ENCODE data around the gene PCDHGA10. TPM values are rescaled to one million over a fixed set of nuclear protein-coding genes. Genes with fewer than 3 reads are reported as not detected.
A peak's percentile ranks its signal among the peaks of the same experiment; 100 is the strongest.

The PCDHGA10 gene
- total and polyA plus RNA-seq, 2 of the 8 experiments (the other 6 are each of a cell fraction or from before 2014, with no cell fraction given) = 2.2 to 6.4 TPM

DNA sequence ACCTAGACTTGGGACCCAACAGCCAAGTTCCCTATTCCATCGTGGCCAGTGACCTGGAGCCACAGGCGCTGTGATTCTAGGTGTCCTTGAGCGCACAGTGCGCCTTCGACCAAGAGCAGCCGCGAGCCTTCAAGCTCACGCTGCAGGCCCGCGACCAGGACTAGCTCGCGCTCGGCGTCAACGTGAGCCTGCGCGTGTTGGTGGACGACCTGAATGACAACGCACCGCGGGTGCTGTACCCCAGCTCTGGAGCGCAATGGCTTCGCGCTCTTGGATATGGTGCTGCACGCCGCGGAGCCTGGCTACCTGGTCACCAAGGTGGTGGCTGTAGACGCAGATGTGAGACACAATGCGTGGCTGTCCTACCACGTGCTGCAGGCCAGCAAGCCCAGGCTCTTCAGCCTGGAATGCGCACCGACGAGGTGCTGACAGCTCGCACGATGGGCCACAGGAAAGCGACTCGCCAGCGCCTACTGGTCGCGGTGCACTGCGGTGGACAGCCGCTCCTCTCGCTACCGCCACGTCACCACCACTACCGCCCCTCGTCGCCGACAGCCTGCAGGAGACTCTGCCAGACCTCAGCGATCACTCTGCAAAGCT is 28.9 kb downstream of the PCDHGA10 start:
- no peak for DNase-seq (ENCODE audit: low read depth in 1 of 2, low spot score in 2 of 2)
- Histone ChIP-seq H3K4me3 (ENCODE audit: extremely low read depth in 1 of 4, insufficient read depth in 2 of 4, low read depth in 3 of 4, low read length in 4 of 4) (no peak overlapping the region), H3K4me1 (replicated peaks in 1 of 4; ENCODE audit: control insufficient read depth in 3 of 4, insufficient read depth in 4 of 4, low read length in 3 of 4) (no peaks in the 10 kb centered on the region), H3K27me3 (replicated peaks in 1 of 4; ENCODE audit: control insufficient read depth in 3 of 4, extremely low read depth in 1 of 4, insufficient read depth in 3 of 4, low read length in 3 of 4) (no peaks in the 10 kb centered on the region), H4K8ac (ENCODE audit: extremely low read depth, insufficient read depth, low read length) (no peak overlapping the region), H3K23me2 (ENCODE audit: low read depth, low read length) (no peaks in the 10 kb centered on the region), H2BK20ac (ENCODE audit: low read length) (no peak overlapping the region), H2BK5ac (ENCODE audit: low read depth, low read length) (no peak overlapping the region), H3K9ac (replicated peaks in 1 of 4; ENCODE audit: extremely low read depth in 1 of 4, low read depth in 3 of 4, low read length in 3 of 4) (no peak overlapping the region), H2AFZ (ENCODE audit: low read length) (no peak overlapping the region), H3K27ac (ENCODE audit: low read depth, low read length) (no peak overlapping the region), H2BK12ac (ENCODE audit: low read depth, low read length) (no peak overlapping the region), H3K14ac (ENCODE audit: insufficient read length) (no peak overlapping the region), H3K36me3 (ENCODE audit: control insufficient read depth in 2 of 4, insufficient read depth in 4 of 4, low read length in 3 of 4) (no peaks in the 10 kb centered on the region), H4K91ac (replicated peaks; ENCODE audit: insufficient read length, low read length) (no peak overlapping the region), H3K23ac (ENCODE audit: insufficient read length) (no peak overlapping the region), H2BK15ac (ENCODE audit: low read length) (no peak overlapping the region), H3K56ac (replicated peaks; ENCODE audit: insufficient read length, low read depth, low read length) (no peak overlapping the region), H3K79me2 (ENCODE audit: control insufficient read depth in 1 of 2, insufficient read depth in 2 of 2, low read length in 2 of 2) (no peaks in the 10 kb centered on the region), H4K20me1 (replicated peaks in 1 of 2; ENCODE audit: control insufficient read depth in 1 of 2, insufficient read depth in 2 of 2, low read length in 2 of 2) (peaks cover 0 to 2% of the 10 kb centered on the region in 2 experiments), H2AK5ac (ENCODE audit: low read depth, low read length) (0 out of 2 replicates have a peak overlapping the region, but pooled peaks have one; percentile 9), H4K5ac (ENCODE audit: insufficient read length, low read depth, low read length) (no peak overlapping the region), H3K9me3 (ENCODE audit: insufficient read depth in 2 of 2, low read depth in 1 of 2, low read length in 1 of 2) (peaks cover 2 to 6% of the 10 kb centered on the region in 2 experiments; a peak in 1 of 4 replicates), H3K4me2 (ENCODE audit: insufficient read depth in 1 of 2, low read depth in 2 of 2, low read length in 2 of 2) (no peak overlapping the region), H3K4ac (replicated peaks; ENCODE audit: insufficient read length, low read depth, low read length) (no peak overlapping the region), H3K79me1 (ENCODE audit: low read depth, low read length) (no peaks in the 10 kb centered on the region), H2BK120ac (replicated peaks; ENCODE audit: low read depth, low read length) (no peak overlapping the region), H3K18ac (ENCODE audit: extremely low read depth, low read length) (no peak overlapping the region)
- FAIRE-seq = no peak
- 96% methylated on average over 41 of the region's 50 CpGs; no CpG with 5 or more reads in 1 of the 2 experiments for WGBS, 2 experiments (ENCODE audit: extremely low coverage in 1 of 2, insufficient coverage in 1 of 2, insufficient read length in 1 of 2, insufficient replicate concordance in 2 of 2, low coverage in 1 of 2, low lambda C conversion rate in 2 of 2, missing lambda C conversion rate in 1 of 2)
- CTCF ChIA-PET (ENCODE audit: partially characterized antibody) = interaction anchor here (0.5 to 2.8 kb wide), 11 partner anchors 14 to 1195 kb away, joined by 3 to 10 read pairs (median 3); partner anchors contain the start of gene PCDHGB6
- POLR2A ChIA-PET (ENCODE audit: partially characterized antibody) = no interaction called here
- TF ChIP-seq, protein P1, sequence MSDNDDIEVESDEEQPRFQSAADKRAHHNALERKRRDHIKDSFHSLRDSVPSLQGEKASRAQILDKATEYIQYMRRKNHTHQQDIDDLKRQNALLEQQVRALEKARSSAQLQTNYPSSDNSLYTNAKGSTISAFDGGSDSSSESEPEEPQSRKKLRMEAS (IDR thresholded peaks at IDR 0.05) = no peak
- TF ChIP-seq TBP (IDR thresholded peaks at IDR 0.05; ENCODE audit: low read depth, low read length) (no peak), TCF12 (IDR thresholded peaks at IDR 0.05; ENCODE audit: low read depth, low read length) (no peak), CBX8 (IDR thresholded peaks at IDR 0.05; ENCODE audit: borderline replicate concordance, low read depth, low read length) (no peak), ASH2L (IDR thresholded peaks at IDR 0.05; ENCODE audit: low read length) (no peak), CEBPB (IDR thresholded peaks at IDR 0.05; ENCODE audit: low read depth, low read length) (no peak)
